ENCODE measurements around the gene POC1A. TPM values are rescaled to one million over a fixed set of nuclear protein-coding genes. Genes with fewer than 3 reads are reported as not detected.

POC1A gene
- total RNA-seq, 2 experiments from 2014 or later = 21.2 to 23.5 TPM

- intact Hi-C loops (cut with micrococcal nuclease) = no loop called here
- TF ChIP-seq CTCF (IDR thresholded peaks at IDR 0.05) = no peak
- POLR2A ChIA-PET = no interaction called here
- H3K4me3 Mint-ChIP-seq = peak overlapping the region; percentile 99
- H3K36me3 Mint-ChIP-seq (ENCODE audit: low read depth) = peaks cover 43% of the 10 kb centered on the region
- peaks cover 52% of the 10 kb centered on the region for H3K4me1 Mint-ChIP-seq (ENCODE audit: low read depth)
- no peaks in the 10 kb centered on the region for H3K27me3 Mint-ChIP-seq
- CTCF ChIA-PET = no interaction called here
- H3K27ac Mint-ChIP-seq = peak overlapping the region; percentile 92
- H3K9me3 Mint-ChIP-seq = no peaks in the 10 kb centered on the region
- DNase-seq (no peak), ATAC-seq (no peak)
Measured at GRCh38 chr3:52198643-52199608, 44.7 kb upstream of the POC1A start.

- Mint-ChIP-seq H3K27ac (peak within 1 kb of the TSS; percentile 93), H3K36me3 (ENCODE audit: low read depth) (peaks cover 35% of the 10 kb centered on the region), H3K4me1 (ENCODE audit: low read depth) (peaks cover 52% of the 10 kb centered on the region), H3K4me3 (peak within 1 kb of the TSS; percentile 99), H3K9me3 (no peaks in the 10 kb centered on the region), H3K27me3 (no peaks in the 10 kb centered on the region)
- peak; percentile 97 for ATAC-seq
- ChIA-PET POLR2A (interaction anchor here (1.0 to 1.2 kb wide), 5 partner anchors 9 to 215 kb away, joined by 3 to 5 read pairs (median 3); partner anchors contain the start of gene POC1A), CTCF (interaction anchor here (0.8 to 2.9 kb wide), 4 partner anchors 23 to 256 kb away, joined by 3 to 21 read pairs (median 3); partner anchors contain the start of gene RRP9)
- TF ChIP-seq CTCF (IDR thresholded peaks at IDR 0.05) = no peak
- DNase-seq = peak; percentile 95
- intact Hi-C loops (cut with micrococcal nuclease) = no loop called here
Measured at GRCh38 chr3:52197842-52198625, 43.8 kb upstream of the POC1A start, which contains the start of gene ALAS1. TSS of gene ALAS1 (plus strand) at chr3:52198160. CDS start at chr3:52199242, 1,082 bp downstream.

- Mint-ChIP-seq H3K27me3 (no peaks in the 10 kb centered on the region), H3K4me3 (peak overlapping the region; percentile 99), H3K27ac (peak overlapping the region; percentile 93), H3K36me3 (ENCODE audit: low read depth) (peaks cover 29% of the 10 kb centered on the region), H3K4me1 (ENCODE audit: low read depth) (peaks cover 48% of the 10 kb centered on the region), H3K9me3 (no peaks in the 10 kb centered on the region)
- DNase-seq (no peak), ATAC-seq (peak; percentile 2)
- intact Hi-C loops (cut with micrococcal nuclease) = no loop called here
- ChIA-PET POLR2A (interaction anchor here (0.7 to 1.2 kb wide), 6 partner anchors 9 to 215 kb away, joined by 3 to 5 read pairs (median 3); partner anchors contain the start of gene POC1A), CTCF (interaction anchor here (0.7 to 2.9 kb wide), 5 partner anchors 13 to 256 kb away, joined by 3 to 21 read pairs (median 3); partner anchors contain the start of gene RRP9)
- no peak for TF ChIP-seq CTCF (IDR thresholded peaks at IDR 0.05)
Measured at GRCh38 chr3:52197499-52197841, 43.2 kb upstream of the POC1A start.

GRCh38 chr3:52196977-52197376, 42.8 kb upstream of the POC1A start:
- ChIA-PET POLR2A (interaction anchor here (0.5 to 1.2 kb wide), 7 partner anchors 8 to 245 kb away, joined by 3 to 5 read pairs (median 3); partner anchors contain the start of gene POC1A), CTCF (interaction anchor here (0.7 to 2.9 kb wide), 4 partner anchors 13 to 255 kb away, joined by 3 to 21 read pairs (median 4); partner anchors contain the start of gene RRP9)
- TF ChIP-seq CTCF (IDR thresholded peaks at IDR 0.05) = no peak
- DNase-seq = no peak
- no peak for ATAC-seq
- no peak overlapping the region for H3K4me3 Mint-ChIP-seq
- H3K27me3 Mint-ChIP-seq = no peaks in the 10 kb centered on the region
- H3K36me3 Mint-ChIP-seq (ENCODE audit: low read depth) = peaks cover 26% of the 10 kb centered on the region
- H3K27ac Mint-ChIP-seq = no peak overlapping the region
- no peaks in the 10 kb centered on the region for H3K9me3 Mint-ChIP-seq
- intact Hi-C loops (cut with micrococcal nuclease) = no loop called here
- peaks cover 43% of the 10 kb centered on the region for H3K4me1 Mint-ChIP-seq (ENCODE audit: low read depth)
